ENCODE results near the gene TMEM53. TPM values are rescaled to one million over a fixed set of nuclear protein-coding genes. Genes with fewer than 3 reads are reported as not detected.

TMEM53 gene
- total RNA-seq, 1 donor from 2014 or later, result 11.5 TPM

DNA sequence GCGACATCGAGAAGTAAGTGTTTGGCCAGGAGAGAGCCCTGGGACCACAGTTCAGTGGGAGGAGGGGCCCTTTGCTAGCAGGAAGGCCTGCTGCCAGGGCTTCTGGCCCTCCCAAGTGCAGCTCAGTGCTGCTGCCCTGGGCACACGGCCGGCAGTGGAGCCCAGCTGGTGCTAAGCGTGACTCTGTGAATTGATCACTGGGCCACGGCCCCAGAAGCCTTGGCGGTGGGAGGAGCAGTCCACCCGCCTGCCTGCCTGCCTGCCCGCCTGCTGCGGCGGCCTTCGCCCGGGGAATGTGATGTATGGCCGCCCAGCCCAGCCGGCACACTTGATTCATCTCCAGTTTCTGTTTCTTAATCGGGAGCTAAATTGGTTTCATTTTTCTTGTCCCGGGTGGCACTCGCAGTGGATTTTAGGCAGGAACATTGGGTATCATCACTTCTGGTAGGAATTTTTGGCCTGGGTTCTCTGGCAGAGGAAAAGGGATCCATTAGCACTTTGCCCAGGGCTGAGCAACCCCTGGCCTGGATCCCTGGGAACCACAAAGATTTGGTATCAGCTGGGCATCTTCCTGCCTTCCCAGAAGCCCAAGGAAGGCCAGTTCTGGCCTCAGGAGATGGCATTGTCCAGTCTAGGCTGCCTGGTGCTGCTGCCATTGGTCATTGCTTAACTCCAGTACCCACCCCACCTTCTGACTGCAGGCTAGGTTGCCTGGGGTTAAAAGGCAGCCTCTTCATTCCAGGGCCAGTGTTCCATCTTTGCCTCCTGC, 28.6 kb downstream of the TMEM53 start:
- intact Hi-C loops (cut with micrococcal nuclease), result no loop called here
- Histone ChIP-seq H3K9me3 (replicated peaks) (no peaks in the 10 kb centered on the region), H3K4me1 (peaks cover 61% of the 10 kb centered on the region), H3K36me3 (peaks cover 98% of the 10 kb centered on the region), H3K27ac (replicated peaks) (peak overlapping the region; percentile 59), H3K4me3 (no peak overlapping the region), H3K27me3 (ENCODE audit: low read depth) (no peaks in the 10 kb centered on the region)
- DNase-seq, result peak; percentile 28
- TF ChIP-seq, protein P1, sequence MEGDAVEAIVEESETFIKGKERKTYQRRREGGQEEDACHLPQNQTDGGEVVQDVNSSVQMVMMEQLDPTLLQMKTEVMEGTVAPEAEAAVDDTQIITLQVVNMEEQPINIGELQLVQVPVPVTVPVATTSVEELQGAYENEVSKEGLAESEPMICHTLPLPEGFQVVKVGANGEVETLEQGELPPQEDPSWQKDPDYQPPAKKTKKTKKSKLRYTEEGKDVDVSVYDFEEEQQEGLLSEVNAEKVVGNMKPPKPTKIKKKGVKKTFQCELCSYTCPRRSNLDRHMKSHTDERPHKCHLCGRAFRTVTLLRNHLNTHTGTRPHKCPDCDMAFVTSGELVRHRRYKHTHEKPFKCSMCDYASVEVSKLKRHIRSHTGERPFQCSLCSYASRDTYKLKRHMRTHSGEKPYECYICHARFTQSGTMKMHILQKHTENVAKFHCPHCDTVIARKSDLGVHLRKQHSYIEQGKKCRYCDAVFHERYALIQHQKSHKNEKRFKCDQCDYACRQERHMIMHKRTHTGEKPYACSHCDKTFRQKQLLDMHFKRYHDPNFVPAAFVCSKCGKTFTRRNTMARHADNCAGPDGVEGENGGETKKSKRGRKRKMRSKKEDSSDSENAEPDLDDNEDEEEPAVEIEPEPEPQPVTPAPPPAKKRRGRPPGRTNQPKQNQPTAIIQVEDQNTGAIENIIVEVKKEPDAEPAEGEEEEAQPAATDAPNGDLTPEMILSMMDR (IDR thresholded peaks at IDR 0.05; ENCODE audit: borderline replicate concordance), result no peak

DNA sequence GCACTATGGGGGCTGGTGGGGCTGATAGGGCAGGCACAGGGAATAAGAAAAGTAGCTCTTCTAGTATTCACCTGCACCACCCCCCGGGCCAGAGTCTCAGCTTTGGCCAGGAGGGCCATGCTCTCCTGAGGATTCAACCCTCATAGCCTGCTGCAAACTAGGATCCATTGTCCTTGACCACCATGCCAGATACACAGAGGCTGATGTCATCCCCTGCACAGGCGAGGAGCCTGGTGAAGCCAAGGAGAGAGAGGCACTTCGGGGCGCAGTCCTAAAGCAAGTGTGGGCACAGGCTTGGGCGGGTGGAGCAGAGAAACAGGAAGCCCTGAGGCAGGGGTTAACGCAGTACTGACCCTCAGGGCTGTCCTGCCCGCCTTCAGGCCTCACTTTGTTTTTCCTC, 29.5 kb downstream of the TMEM53 start:
- intact Hi-C loops (cut with micrococcal nuclease), result no loop called here
- Histone ChIP-seq H3K4me3 (no peak overlapping the region), H3K9me3 (replicated peaks) (no peaks in the 10 kb centered on the region), H3K27ac (replicated peaks) (peak overlapping the region; percentile 59), H3K36me3 (peaks cover 98% of the 10 kb centered on the region), H3K27me3 (ENCODE audit: low read depth) (no peaks in the 10 kb centered on the region), H3K4me1 (peaks cover 61% of the 10 kb centered on the region)
- TF ChIP-seq, protein P1 (IDR thresholded peaks at IDR 0.05; ENCODE audit: borderline replicate concordance), result no peak
- no peak for DNase-seq

DNA sequence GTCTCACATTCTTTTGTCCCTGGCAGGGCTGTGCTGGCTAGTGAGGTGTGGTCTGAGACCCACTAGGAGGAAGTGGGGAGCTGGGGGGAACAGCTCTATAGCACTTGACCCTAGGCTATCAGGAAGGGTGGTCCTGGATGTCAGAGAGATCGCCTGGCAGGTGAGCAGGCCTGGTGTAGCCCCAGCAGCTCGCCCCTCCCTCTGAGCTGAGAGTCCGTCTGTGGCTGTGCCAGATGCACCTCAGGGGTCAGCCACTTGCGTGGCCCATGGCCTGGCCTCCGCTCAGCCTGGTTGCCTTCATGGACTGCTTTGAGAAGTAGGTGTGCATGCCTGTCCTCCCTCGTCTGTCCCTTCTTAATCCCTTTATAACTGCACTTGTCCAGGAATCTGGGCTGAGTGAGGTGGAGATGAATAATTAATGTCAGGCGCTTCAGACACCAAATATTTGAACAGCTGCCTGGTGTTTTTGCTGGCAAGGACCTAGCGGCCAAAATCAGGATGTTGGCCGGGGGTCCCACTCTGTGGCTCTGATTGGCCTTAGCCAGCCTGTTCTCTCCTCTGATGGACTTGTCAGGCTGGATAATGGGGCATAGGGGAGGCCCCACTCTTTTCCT, 30.5 kb downstream of the TMEM53 start:
- TF ChIP-seq, protein P1 (IDR thresholded peaks at IDR 0.05; ENCODE audit: borderline replicate concordance), result no peak
- H3K4me1 ChIP-seq, result peaks cover 66% of the 10 kb centered on the region
- H3K27me3 ChIP-seq (ENCODE audit: low read depth), result no peaks in the 10 kb centered on the region
- H3K4me3 ChIP-seq, result no peak overlapping the region
- H3K36me3 ChIP-seq, result peaks cover 98% of the 10 kb centered on the region
- H3K9me3 ChIP-seq (replicated peaks), result no peaks in the 10 kb centered on the region
- H3K27ac ChIP-seq (replicated peaks), result peak overlapping the region; percentile 59
- intact Hi-C loops (cut with micrococcal nuclease), result no loop called here
- no peak for DNase-seq

DNA sequence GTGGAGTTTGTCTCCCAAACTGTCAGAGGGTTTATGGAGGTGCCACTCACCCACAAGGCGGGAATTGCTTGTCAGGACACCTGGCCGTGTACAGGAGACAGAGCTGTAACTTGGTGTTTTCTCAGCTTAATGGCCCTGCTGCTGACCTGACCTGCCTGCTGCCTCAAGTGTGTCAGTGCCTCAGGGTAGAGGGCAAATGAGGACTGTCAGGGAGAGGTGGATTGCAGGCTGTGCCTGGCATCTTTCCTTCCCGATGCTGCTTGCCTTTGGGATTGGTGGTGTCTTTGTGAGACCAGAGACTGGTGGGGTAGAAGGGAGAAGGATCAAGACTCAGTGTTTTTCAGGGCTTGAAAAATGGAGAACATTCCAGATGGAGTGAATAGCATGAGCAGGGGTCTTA, 31.4 kb downstream of the TMEM53 start:
- Histone ChIP-seq H3K9me3 (replicated peaks) (no peaks in the 10 kb centered on the region), H3K4me1 (peaks cover 72% of the 10 kb centered on the region), H3K4me3 (no peak overlapping the region), H3K36me3 (peaks cover 98% of the 10 kb centered on the region), H3K27ac (replicated peaks) (peak overlapping the region; percentile 59), H3K27me3 (ENCODE audit: low read depth) (no peaks in the 10 kb centered on the region)
- TF ChIP-seq, protein P1 (IDR thresholded peaks at IDR 0.05; ENCODE audit: borderline replicate concordance), result no peak
- intact Hi-C loops (cut with micrococcal nuclease), result no loop called here
- DNase-seq, result no peak

DNA sequence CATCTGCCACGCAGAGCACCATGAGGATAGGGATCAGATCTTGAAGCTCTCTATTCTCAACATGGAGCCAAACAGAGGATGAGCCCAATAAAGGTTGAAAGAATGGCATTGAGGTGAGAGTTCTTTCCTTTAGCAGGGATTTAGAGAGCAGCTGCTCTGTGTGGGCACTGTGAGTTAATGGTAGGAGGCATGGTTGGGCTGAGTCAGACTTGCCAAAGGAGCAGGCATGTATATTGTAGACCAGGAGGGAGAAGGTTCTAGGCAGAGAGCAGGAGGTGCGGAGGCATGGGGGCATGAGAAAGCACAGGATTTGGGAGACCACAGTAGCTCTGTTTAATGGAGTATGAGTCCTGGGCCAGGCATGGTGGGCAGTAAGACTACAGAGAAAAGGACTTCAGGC, 32.0 kb downstream of the TMEM53 start:
- H3K36me3 ChIP-seq, result peaks cover 98% of the 10 kb centered on the region
- peaks cover 78% of the 10 kb centered on the region for H3K4me1 ChIP-seq
- H3K27me3 ChIP-seq (ENCODE audit: low read depth), result no peaks in the 10 kb centered on the region
- TF ChIP-seq, protein P1 (IDR thresholded peaks at IDR 0.05; ENCODE audit: borderline replicate concordance), result no peak
- peak overlapping the region; percentile 59 for H3K27ac ChIP-seq (replicated peaks)
- no peaks in the 10 kb centered on the region for H3K9me3 ChIP-seq (replicated peaks)
- intact Hi-C loops (cut with micrococcal nuclease), result no loop called here
- H3K4me3 ChIP-seq, result no peak overlapping the region
- DNase-seq, result no peak

Data from left ventricle myocardium inferior (tissue), 1 donor.